Vagina (tissue), 2 donors: ENCODE results near the gene ATP11B.

Source experiments
- CTCF ChIP-seq, 3 experiments: fragments of 450-650 bp in 2 of 3; fragments of 200-600 bp in 1 of 3; sonication (generic) in 1 of 3; IDR thresholded peaks; one replicate each; pipeline ENCODE4 v1.5.1; 2017 to 2019; ENCODE audit warnings: antibody characterized with exemption in 3 of 3, mild to moderate bottlenecking in 2 of 3, moderate library complexity in 2 of 3
- POLR2A ChIP-seq, 2 donors: fragments of 450-650 bp; IDR thresholded peaks; one replicate each; pipeline ENCODE4 v1.6.1; 2017; ENCODE audit warnings: antibody characterized with exemption in 2 of 2, mild to moderate bottlenecking in 2 of 2, moderate library complexity in 2 of 2
- POLR2AphosphoS5 ChIP-seq, 2 donors: sonication (generic); formaldehyde crosslinking; IDR thresholded peaks; one replicate each; pipeline ENCODE4 v1.9.0; 2017; ENCODE audit warnings: antibody characterized with exemption in 2 of 2, mild to moderate bottlenecking in 2 of 2, low read depth in 1 of 2; ENCODE audit not compliant: insufficient read depth in 1 of 2

GRCh38 chr3:182969853-182970252 is 176.5 kb downstream of the ATP11B start:
- TF ChIP-seq CTCF (IDR thresholded peaks at IDR 0.05) (no peak), POLR2A (IDR thresholded peaks at IDR 0.05) (no peak), POLR2AphosphoS5 (IDR thresholded peaks at IDR 0.05; ENCODE audit: insufficient read depth in 1 of 2, low read depth in 1 of 2) (no peak)
